ENCODE data around the gene L3MBTL4. TPM values are rescaled to one million over a fixed set of nuclear protein-coding genes. Genes with fewer than 3 reads are reported as not detected.

Gene L3MBTL4
- total and polyA plus RNA-seq, 9 of the 15 experiments (the other 6 are each of a cell fraction or from before 2014, with no cell fraction given): not detected

GRCh38 chr18:5986257-5986931 lies 428.3 kb downstream of the L3MBTL4 start:
- ChIA-PET POLR2A (no interaction called here), CTCF (ENCODE audit: low intra/inter-chr PET ratio) (no interaction called here)
- H3K27ac ChIP-seq (ENCODE audit: extremely low read depth, low read depth, low read length): no peak overlapping the region
- intact Hi-C loops (cut with micrococcal nuclease) (no loop called here), in situ Hi-C loops (cut with MboI) (no loop called here)
- no peaks in the 10 kb centered on the region for H3K9me1 ChIP-seq (ENCODE audit: control insufficient read depth, insufficient read depth, low read length)
- no TSS peak for BruUV-seq (replicated peaks)
- H3K27me3 ChIP-seq (ENCODE audit: control insufficient read depth in 2 of 2, insufficient read depth in 2 of 2, low read length in 2 of 2): no peaks in the 10 kb centered on the region
- no peak overlapping the region for H3K4me3 ChIP-seq
- no peak for FAIRE-seq
- no peak for DNase-seq (ENCODE audit: extremely low read depth in 1 of 4, low spot score in 3 of 4)
- H4K20me1 ChIP-seq (replicated peaks; ENCODE audit: control insufficient read depth, insufficient read depth, low read length): no peaks in the 10 kb centered on the region
- H3K9ac ChIP-seq (ENCODE audit: insufficient read depth in 1 of 2, low read depth in 2 of 2, low read length in 2 of 2): no peak overlapping the region
- H3K9me3 ChIP-seq (replicated peaks; ENCODE audit: control insufficient read depth, insufficient read depth, low read depth, low read length): no peaks in the 10 kb centered on the region
- no peak for ATAC-seq
- H3K4me2 ChIP-seq (ENCODE audit: insufficient read depth, low read length): no peak overlapping the region
- no peaks in the 10 kb centered on the region for H3K4me1 ChIP-seq (replicated peaks in 1 of 2; ENCODE audit: control insufficient read depth in 2 of 2, insufficient read depth in 2 of 2, low read length in 2 of 2)
- H3K79me2 ChIP-seq (ENCODE audit: control insufficient read depth, insufficient read depth, low read length): no peaks in the 10 kb centered on the region
- H3K36me3 ChIP-seq (ENCODE audit: control insufficient read depth, insufficient read depth, low read length): no peaks in the 10 kb centered on the region
- H2AFZ ChIP-seq (ENCODE audit: low read depth, low read length): no peak overlapping the region
- WGBS (ENCODE audit: insufficient coverage, low coverage, missing lambda C conversion rate): 1% methylated on average over 5 of the region's 5 CpGs
- TF ChIP-seq BHLHE40 (IDR thresholded peaks at IDR 0.05; ENCODE audit: low read length) (no peak), TEAD2 (tag; IDR thresholded peaks at IDR 0.05) (no peak), NR3C1 (CRISPR knock-in tag; IDR thresholded peaks at IDR 0.05) (no peak), ZNF778 (CRISPR knock-in tag; IDR thresholded peaks at IDR 0.05) (no peak), TARDBP (IDR thresholded peaks at IDR 0.05) (no peak), YY1 (IDR thresholded peaks at IDR 0.05; ENCODE audit: borderline replicate concordance in 1 of 3, control insufficient read depth in 1 of 3, extremely low read depth in 1 of 3, insufficient read depth in 3 of 3, insufficient read length in 1 of 3, insufficient replicate concordance in 2 of 3, low read depth in 1 of 3, low read length in 2 of 3) (no peak), ATF4 (CRISPR knock-in tag; IDR thresholded peaks at IDR 0.05) (no peak), THRB (CRISPR knock-in tag; conservative IDR thresholded peaks at IDR 0.05) (no peak), ATF6 (CRISPR knock-in tag; IDR thresholded peaks at IDR 0.05) (no peak), ZSCAN32 (CRISPR knock-in tag; IDR thresholded peaks at IDR 0.05) (no peak), MTF1 (CRISPR knock-in tag; IDR thresholded peaks at IDR 0.05; ENCODE audit: borderline replicate concordance) (no peak), PRPF4 (IDR thresholded peaks at IDR 0.05; ENCODE audit: insufficient read depth, low read depth, low read length, poor library complexity, severe bottlenecking) (no peak), RBBP5 (IDR thresholded peaks at IDR 0.05; ENCODE audit: borderline replicate concordance, insufficient read depth, low read length, poor library complexity, severe bottlenecking) (no peak), TGIF2 (CRISPR knock-in tag; IDR thresholded peaks at IDR 0.05) (no peak), MAFF (IDR thresholded peaks at IDR 0.05; ENCODE audit: low read length) (no peak), POU5F1 (IDR thresholded peaks at IDR 0.05; ENCODE audit: borderline replicate concordance, low read depth, low read length, partially characterized antibody) (no peak), NRF1 (conservative IDR thresholded peaks at IDR 0.05 in 1 of 2, IDR thresholded peaks at IDR 0.05 in 1 of 2) (no peak)
- TF ChIP-seq, protein P1, sequence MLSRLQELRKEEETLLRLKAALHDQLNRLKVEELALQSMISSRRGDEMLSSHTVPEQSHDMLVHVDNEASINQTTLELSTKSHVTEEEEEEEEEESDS (CRISPR knock-in tag; IDR thresholded peaks at IDR 0.05): no peak

Measured in K562 (cell line).